Measurements from ENCODE around the gene OR52D1. TPM values are rescaled to one million over a fixed set of nuclear protein-coding genes. Genes with fewer than 3 reads are reported as not detected.
A peak's percentile ranks its signal among the peaks of the same experiment; 100 is the strongest.

OR52D1 gene
- total RNA-seq, 1 experiment from 2014 or later, result not detected

DNA sequence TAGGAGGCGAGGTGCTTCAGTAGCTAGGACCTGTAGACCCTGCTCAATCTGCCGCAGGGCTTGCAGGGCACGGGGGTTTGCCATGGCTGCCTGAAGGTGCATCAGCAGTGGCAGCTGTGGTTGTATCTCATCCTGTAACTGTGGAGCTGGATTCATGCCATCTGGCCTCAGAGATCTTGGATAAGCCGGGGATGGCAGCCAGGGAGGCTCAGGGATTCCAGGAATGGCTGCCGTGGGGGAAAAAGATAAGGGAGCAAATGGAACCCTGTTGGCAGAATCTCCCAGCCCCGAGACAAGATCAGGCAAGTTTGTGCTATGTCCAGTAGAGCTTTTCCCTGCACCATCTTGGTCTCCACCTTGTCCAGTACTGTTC lies 19.4 kb downstream of the OR52D1 start (continued):
- TF ChIP-seq REST (IDR thresholded peaks at IDR 0.05; ENCODE audit: low read depth) (no peak), ATF3 (IDR thresholded peaks at IDR 0.05) (no peak), EZH2 (IDR thresholded peaks at IDR 0.05) (no peak), CBX3 (IDR thresholded peaks at IDR 0.05; ENCODE audit: low read depth) (no peak)

GRCh38 chr11:5508605-5509004 lies 20.1 kb downstream of the OR52D1 start:
- intact Hi-C loops (cut with micrococcal nuclease), result no loop called here
- POLR2A ChIA-PET, result no interaction called here

More at GRCh38 chr11:5508605-5509004, 20.1 kb downstream of the OR52D1 start:
- H3K9me3 ChIP-seq (ENCODE audit: control insufficient read depth in 1 of 2, insufficient read depth in 1 of 2, low read depth in 1 of 2, low read length in 2 of 2), result no peaks in the 10 kb centered on the region
- no peak for DNase-seq (ENCODE audit: low read depth, low spot score)
- no peak overlapping the region for H3K4me2 ChIP-seq (ENCODE audit: low read length)
- H2AFZ ChIP-seq (ENCODE audit: low read depth, low read length, poor library complexity, severe bottlenecking), result no peak overlapping the region
- TF ChIP-seq EZH2phosphoT487 (IDR thresholded peaks at IDR 0.05; ENCODE audit: borderline replicate concordance) (no peak), CTCF (IDR thresholded peaks at IDR 0.05 in 2 of 3, conservative IDR thresholded peaks at IDR 0.05 in 1 of 3; ENCODE audit: borderline replicate concordance in 1 of 3, insufficient read depth in 1 of 3, low read depth in 2 of 3, low read length in 2 of 3) (peak in 1 of 3 experiments; percentile 24; a peak in 1 of 6 replicates)
- no peak overlapping the region for H3K27ac ChIP-seq (ENCODE audit: low read depth, low read length)
- BruUV-seq (replicated peaks), result no TSS peak
- H3K9me2 ChIP-seq (ENCODE audit: insufficient read depth), result no peaks in the 10 kb centered on the region
- H3K9ac ChIP-seq (ENCODE audit: low read length), result no peak overlapping the region
- peaks cover 19% of the 10 kb centered on the region for H3K79me2 ChIP-seq (ENCODE audit: insufficient read depth, low read length)
- H3K36me3 ChIP-seq (ENCODE audit: control insufficient read depth in 1 of 2, insufficient read depth in 2 of 2, low read length in 2 of 2), result peaks cover 0 to 16% of the 10 kb centered on the region in 2 experiments; a peak in 2 of 4 replicates
- ATAC-seq, result no peak
- 0 out of 2 replicates have a peak, but pooled peaks cover 2% of the 10 kb centered on the region for H4K20me1 ChIP-seq (ENCODE audit: insufficient read depth)
- no peak overlapping the region for H3K4me3 ChIP-seq (replicated peaks in 1 of 2; ENCODE audit: low read depth in 1 of 2, low read length in 2 of 2)
- H3K27me3 ChIP-seq (ENCODE audit: insufficient read depth, low read length), result peaks cover 6% of the 10 kb centered on the region; the same call in 1 of the 2 replicates
- peaks cover 4 to 19% of the 10 kb centered on the region in 2 experiments for H3K4me1 ChIP-seq (ENCODE audit: control insufficient read depth in 1 of 2, insufficient read depth in 2 of 2, low read length in 2 of 2)
- ChIA-PET CTCF (no interaction called here), RAD21 (ENCODE audit: low non-redundant PET in 1 of 2, low total read pairs in 2 of 2, uncharacterized antibody in 2 of 2, unreplicated experiment in 2 of 2) (no interaction called here)

Measured in HCT116 (cell line).